ENCODE results near the gene CCNB2. TPM values are rescaled to one million over a fixed set of nuclear protein-coding genes. Genes with fewer than 3 reads are reported as not detected.

CCNB2 gene
- total RNA-seq, 1 experiment from 2014 or later, result 67.6 TPM

GRCh38 chr15:59173194-59173593 lies 68.2 kb downstream of the CCNB2 start:
- no TSS peak for BruUV-seq (replicated peaks)
- in situ Hi-C loops (cut with HindIII; ENCODE audit: low pct_unique_long_range_greater_than_20kb, low sequenced_read_pairs), result no loop called here
- POLR2A ChIA-PET, result no interaction called here

GRCh38 chr15:59174151-59174834 lies 69.3 kb downstream of the CCNB2 start:
- no peaks in the 10 kb centered on the region for H3K9me3 ChIP-seq (ENCODE audit: control insufficient read depth, insufficient read depth, low read depth, low read length)
- POLR2A ChIA-PET, result no interaction called here
- ATAC-seq (no peak), DNase-seq (ENCODE audit: low read depth, low spot score) (no peak)
- H3K4me3 ChIP-seq (ENCODE audit: low read depth in 2 of 2, low read length in 2 of 2), result no peak overlapping the region
- no TSS peak for BruUV-seq (replicated peaks)
- TF ChIP-seq REST (IDR thresholded peaks at IDR 0.05; ENCODE audit: insufficient read depth in 1 of 2, low read depth in 2 of 2, low read length in 1 of 2) (no peak), TCF7L2 (IDR thresholded peaks at IDR 0.05; ENCODE audit: low read depth, low read length) (no peak), CTCF (IDR thresholded peaks at IDR 0.05) (no peak), POLR2AphosphoS5 (IDR thresholded peaks at IDR 0.05; ENCODE audit: low read depth, low read length) (no peak), SIN3A (IDR thresholded peaks at IDR 0.05; ENCODE audit: borderline replicate concordance, insufficient read depth, low read depth, low read length) (no peak)
- intact Hi-C loops (cut with micrococcal nuclease; ENCODE audit: unreplicated experiment) (loop anchor here (5.0 kb wide), 1 partner anchor 318 kb away; no protein-coding TSS in a partner anchor), in situ Hi-C loops (cut with HindIII; ENCODE audit: low pct_unique_long_range_greater_than_20kb, low sequenced_read_pairs) (no loop called here)
- CTCF ChIA-PET, result interaction anchor here (0.5 to 1.0 kb wide), 2 partner anchors 250 to 359 kb away, joined by 4 read pairs; no protein-coding TSS in a partner anchor
- no peak overlapping the region for H3K27ac ChIP-seq (ENCODE audit: low read length)
- no peaks in the 10 kb centered on the region for H3K36me3 ChIP-seq (ENCODE audit: control insufficient read depth, insufficient read depth, low read length)
- H3K27me3 ChIP-seq (ENCODE audit: control insufficient read depth, insufficient read depth, low read length), result no peaks in the 10 kb centered on the region
- H3K4me1 ChIP-seq (ENCODE audit: control insufficient read depth, insufficient read depth, low read length), result peaks cover 9% of the 10 kb centered on the region

More at GRCh38 chr15:59173194-59173593, 68.2 kb downstream of the CCNB2 start:
- no peak overlapping the region for H3K4me3 ChIP-seq (ENCODE audit: low read depth in 2 of 2, low read length in 2 of 2)
- H3K4me1 ChIP-seq (ENCODE audit: control insufficient read depth, insufficient read depth, low read length), result peaks cover 9% of the 10 kb centered on the region
- CTCF ChIA-PET, result no interaction called here
- H3K27me3 ChIP-seq (ENCODE audit: control insufficient read depth, insufficient read depth, low read length), result no peaks in the 10 kb centered on the region
- no peak overlapping the region for H3K27ac ChIP-seq (ENCODE audit: low read length)
- DNase-seq (ENCODE audit: low read depth, low spot score) (no peak), ATAC-seq (no peak)
- no peaks in the 10 kb centered on the region for H3K36me3 ChIP-seq (ENCODE audit: control insufficient read depth, insufficient read depth, low read length)
- intact Hi-C loops (cut with micrococcal nuclease; ENCODE audit: unreplicated experiment), result loop anchor here (5.0 kb wide), 1 partner anchor 319 kb away; no protein-coding TSS in a partner anchor
- H3K9me3 ChIP-seq (ENCODE audit: control insufficient read depth, insufficient read depth, low read depth, low read length), result no peaks in the 10 kb centered on the region
- TF ChIP-seq SIN3A (IDR thresholded peaks at IDR 0.05; ENCODE audit: borderline replicate concordance, insufficient read depth, low read depth, low read length), result no peak
- TF ChIP-seq REST (IDR thresholded peaks at IDR 0.05; ENCODE audit: insufficient read depth in 1 of 2, low read depth in 2 of 2, low read length in 1 of 2), result no peak
- TF ChIP-seq POLR2AphosphoS5 (IDR thresholded peaks at IDR 0.05; ENCODE audit: low read depth, low read length), result no peak
- no peak for TF ChIP-seq TCF7L2 (IDR thresholded peaks at IDR 0.05; ENCODE audit: low read depth, low read length)
- no peak for TF ChIP-seq CTCF (IDR thresholded peaks at IDR 0.05)
